Kidney (tissue), 14 donors: ENCODE measurements around the gene DPP6. TPM values are rescaled to one million over a fixed set of nuclear protein-coding genes. Genes with fewer than 3 reads are reported as not detected.

Experiments used
- DNase-seq, 5 donors: peaks; one replicate each; pipeline ENCODE4 v3.0.0-alpha.2; 2013 to 2020
- FAIRE-seq: peaks from 2 replicates; lab custom pipeline; 2012; peaks lifted over from hg19 to GRCh38; lab: Jason Lieb, UNC
- H3K27ac ChIP-seq, 2 donors: one replicate each; pipeline ENCODE4 v1.7.0; 2013; ENCODE audit warnings: low read depth in 2 of 2, low read length in 2 of 2, inconsistent platforms in 1 of 2
- H3K27me3 ChIP-seq: one replicate; pipeline ENCODE4 v1.7.1; 2013; ENCODE audit warnings: low read length, inconsistent platforms; ENCODE audit not compliant: control insufficient read depth, insufficient read depth
- H3K36me3 ChIP-seq, 3 donors: one replicate each; pipeline versions ENCODE4 v1.7.0 to v1.7.1; 2013; ENCODE audit warnings: low read length in 3 of 3, control low read depth in 1 of 3, inconsistent platforms in 1 of 3; ENCODE audit not compliant: insufficient read depth in 3 of 3, control insufficient read depth in 2 of 3
- H3K4me1 ChIP-seq, 3 donors: one replicate each; pipeline versions ENCODE4 v1.7.0 to v1.7.1; 2013; ENCODE audit warnings: low read length in 3 of 3, inconsistent platforms in 1 of 3, low read depth in 1 of 3; ENCODE audit not compliant: control insufficient read depth in 2 of 3, insufficient read depth in 2 of 3
- H3K4me3 ChIP-seq, 3 donors: one replicate each; pipeline versions ENCODE4 v1.7.0 to v1.8.1; 2013; ENCODE audit warnings: low read length in 3 of 3, control low read depth in 1 of 3, inconsistent platforms in 1 of 3
- H3K9ac ChIP-seq, 3 donors: one replicate each; pipeline versions ENCODE4 v1.7.0 to v1.7.1; 2013; ENCODE audit warnings: low read length in 3 of 3, control low read depth in 1 of 3, inconsistent platforms in 1 of 3
- H3K9me3 ChIP-seq, 3 donors: one replicate each; pipeline versions ENCODE4 v1.7.0 to v1.7.1; 2013; ENCODE audit warnings: low read length in 3 of 3, control low read depth in 1 of 3, inconsistent platforms in 1 of 3; ENCODE audit not compliant: control insufficient read depth in 2 of 3, insufficient read depth in 1 of 3
- intact Hi-C: fragments of 100-400 bp; cut with DNase I; formaldehyde crosslinking; loops from one replicate; pipeline ENCODE4 v1.11.1; 2022
- polyA plus RNA-seq: library from polyadenylated mRNA; stranded (reverse); fragments of 350-450 nt; fragmentation: Illumina TruSeq; extraction: RNeasy Lipid Tissue Mini Kit (QIAGEN cat#74804); gene quantifications from one replicate; pipeline ENCODE4 v1.2.3, GENCODE V29; 2014; ENCODE audit warnings: low read depth, low replicate concordance; ENCODE audit not compliant: insufficient read depth
- total RNA-seq: library from RNA; stranded (reverse); fragmentation: NEBNext Ultra II Directional; extraction: Animal tissue kit (Norgen Biotek cat#: 25700); gene quantifications from one replicate; pipeline ENCODE4 v1.2.1, GENCODE V29; 2021
- TF ChIP-seq, protein P1 (sequence below): IDR thresholded peaks from 3 replicates; pipeline ENCODE4 v1.5.1; 2012; ENCODE audit warnings: mild to moderate bottlenecking, moderate library complexity, borderline replicate concordance; ENCODE audit not compliant: insufficient read depth; ENCODE audit errors: extremely low read depth
- donor health status: control.
- donor health status: control.
- donor health status: control.
- donor health status: control.
- donor health status: control.
- donor health status: DM: yes; HTN: yes; CAD: no.
- donor health status: Normal renal cell carcinoma (clear cell type).

DPP6 gene
- total and polyA plus RNA-seq, 2 donors from 2014 or later: 1.8 to 6.9 TPM

DNA sequence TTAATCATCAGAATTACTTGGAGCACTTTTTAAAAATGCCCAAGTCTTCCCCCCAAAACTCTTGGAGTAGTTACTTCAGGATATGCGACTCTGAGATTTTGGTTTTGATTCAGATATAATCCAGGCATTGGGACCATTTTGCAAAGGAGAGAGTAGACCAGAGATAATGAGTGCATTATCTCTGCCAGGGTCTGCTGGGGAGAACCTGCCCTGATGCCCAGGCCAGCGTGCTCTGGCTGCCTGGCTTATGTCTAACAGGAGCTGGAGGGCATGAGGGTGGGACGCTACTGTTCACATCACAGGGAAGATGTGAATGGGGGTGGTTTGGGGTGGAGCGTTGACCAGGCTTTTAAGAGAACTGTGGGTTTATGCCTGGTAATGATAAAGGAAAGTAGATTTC, 336.2 kb downstream of the DPP6 start:
- TF ChIP-seq, protein P1, sequence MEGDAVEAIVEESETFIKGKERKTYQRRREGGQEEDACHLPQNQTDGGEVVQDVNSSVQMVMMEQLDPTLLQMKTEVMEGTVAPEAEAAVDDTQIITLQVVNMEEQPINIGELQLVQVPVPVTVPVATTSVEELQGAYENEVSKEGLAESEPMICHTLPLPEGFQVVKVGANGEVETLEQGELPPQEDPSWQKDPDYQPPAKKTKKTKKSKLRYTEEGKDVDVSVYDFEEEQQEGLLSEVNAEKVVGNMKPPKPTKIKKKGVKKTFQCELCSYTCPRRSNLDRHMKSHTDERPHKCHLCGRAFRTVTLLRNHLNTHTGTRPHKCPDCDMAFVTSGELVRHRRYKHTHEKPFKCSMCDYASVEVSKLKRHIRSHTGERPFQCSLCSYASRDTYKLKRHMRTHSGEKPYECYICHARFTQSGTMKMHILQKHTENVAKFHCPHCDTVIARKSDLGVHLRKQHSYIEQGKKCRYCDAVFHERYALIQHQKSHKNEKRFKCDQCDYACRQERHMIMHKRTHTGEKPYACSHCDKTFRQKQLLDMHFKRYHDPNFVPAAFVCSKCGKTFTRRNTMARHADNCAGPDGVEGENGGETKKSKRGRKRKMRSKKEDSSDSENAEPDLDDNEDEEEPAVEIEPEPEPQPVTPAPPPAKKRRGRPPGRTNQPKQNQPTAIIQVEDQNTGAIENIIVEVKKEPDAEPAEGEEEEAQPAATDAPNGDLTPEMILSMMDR: no peak

DNA sequence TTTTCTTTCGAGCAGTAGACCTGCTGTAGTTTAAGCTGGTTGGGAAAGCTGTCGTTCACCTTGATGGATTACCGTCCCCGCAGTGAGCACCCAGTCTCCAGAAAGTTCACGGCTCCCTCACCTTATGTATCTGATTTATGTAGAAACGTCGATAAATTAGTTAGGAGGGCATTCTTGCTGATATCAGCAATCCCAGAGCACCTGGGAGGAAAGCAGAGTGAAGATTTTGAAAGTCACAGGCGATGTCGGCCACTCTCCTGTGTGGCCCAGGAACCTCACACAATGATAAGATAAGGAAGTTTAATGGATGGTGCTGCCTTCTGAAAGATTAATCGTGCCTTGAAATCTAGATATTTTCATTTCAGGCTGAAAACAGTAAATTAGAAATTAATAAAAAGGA, 336.8 kb downstream of the DPP6 start:
- no peaks in the 10 kb centered on the region for H3K9me3 ChIP-seq
- no peak overlapping the region for H3K27ac ChIP-seq
- no peak overlapping the region for H3K4me3 ChIP-seq
- DNase-seq: no peak
- FAIRE-seq: no peak
- no peaks in the 10 kb centered on the region for H3K4me1 ChIP-seq
- no peaks in the 10 kb centered on the region for H3K36me3 ChIP-seq
- TF ChIP-seq, protein P1: no peak
- no peaks in the 10 kb centered on the region for H3K27me3 ChIP-seq
- H3K9ac ChIP-seq: no peak overlapping the region
- intact Hi-C loops: no loop called here

More for the DNA sequence above, 336.2 kb downstream of the DPP6 start:
- Histone ChIP-seq H3K27ac (no peak overlapping the region), H3K27me3 (no peaks in the 10 kb centered on the region), H3K36me3 (no peaks in the 10 kb centered on the region), H3K9me3 (no peaks in the 10 kb centered on the region), H3K4me1 (no peaks in the 10 kb centered on the region), H3K4me3 (no peak overlapping the region), H3K9ac (no peak overlapping the region)
- FAIRE-seq (no peak), DNase-seq (no peak)
- intact Hi-C loops: no loop called here

DNA sequence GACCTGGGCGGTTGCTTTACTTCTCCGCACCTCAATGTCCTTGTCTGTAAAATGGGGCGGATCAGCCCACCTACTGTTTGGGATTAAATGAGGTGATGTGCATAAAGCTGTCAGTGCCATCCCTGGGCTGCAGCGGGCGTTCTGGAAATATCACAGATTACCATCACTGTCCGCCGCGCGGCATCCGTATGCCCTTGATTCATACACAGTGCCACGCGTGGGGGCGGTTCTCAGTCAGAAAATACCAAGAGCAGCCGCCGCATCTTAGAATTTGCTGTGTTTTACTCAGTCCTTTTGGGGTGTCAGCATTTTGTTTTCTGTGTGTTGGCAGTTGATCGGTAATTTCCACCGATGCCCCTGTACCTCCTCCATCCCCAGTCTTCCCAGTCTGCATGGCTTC, 338.8 kb downstream of the DPP6 start:
- TF ChIP-seq, protein P1: no peak
- Histone ChIP-seq H3K27ac (no peak overlapping the region), H3K9me3 (no peaks in the 10 kb centered on the region), H3K36me3 (no peaks in the 10 kb centered on the region), H3K4me1 (no peaks in the 10 kb centered on the region), H3K9ac (no peak overlapping the region), H3K27me3 (no peaks in the 10 kb centered on the region), H3K4me3 (no peak overlapping the region)
- DNase-seq (no peak), FAIRE-seq (no peak)
- intact Hi-C loops: no loop called here

DNA sequence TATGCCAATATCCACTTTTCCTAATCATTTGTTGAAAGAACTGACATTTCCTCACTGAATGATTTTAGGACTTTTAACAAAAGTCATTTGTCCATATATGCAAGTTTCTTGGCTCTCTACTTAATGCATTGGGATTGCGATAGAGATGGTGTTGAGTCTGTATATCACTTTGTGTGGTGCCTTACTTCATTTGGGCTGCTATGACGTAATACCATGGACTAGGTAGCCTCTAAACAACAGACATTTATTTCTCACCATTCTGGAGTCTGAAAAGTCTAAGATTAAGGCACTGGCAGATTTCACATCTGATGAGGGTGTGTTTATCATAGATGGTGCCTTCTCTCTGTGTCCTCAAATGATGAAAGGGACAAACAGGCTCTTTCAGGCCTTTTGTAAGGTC, 342.6 kb downstream of the DPP6 start:
- Histone ChIP-seq H3K4me1 (no peaks in the 10 kb centered on the region), H3K27ac (no peak overlapping the region), H3K27me3 (no peaks in the 10 kb centered on the region), H3K36me3 (no peaks in the 10 kb centered on the region), H3K9me3 (no peaks in the 10 kb centered on the region), H3K4me3 (no peak overlapping the region), H3K9ac (no peak overlapping the region)
- TF ChIP-seq, protein P1: no peak
- intact Hi-C loops: no loop called here
- no peak for FAIRE-seq
- DNase-seq: no peak
